KBM-7 (cell line): Measurements from ENCODE around the gene CD9.

Experiments
- DNase-seq: peaks from one replicate; pipeline ENCODE4 v3.0.0-alpha.2; 2015
- in situ Hi-C: fragments of 300-500 bp; cut with MboI; formaldehyde crosslinking; loops from 2 replicates; pipeline ENCODE4 v1.14.3; 2020; ENCODE audit warnings: low sequenced_read_pairs, low pct_unique_long_range_greater_than_20kb, mixed read lengths

CD9 gene

DNA sequence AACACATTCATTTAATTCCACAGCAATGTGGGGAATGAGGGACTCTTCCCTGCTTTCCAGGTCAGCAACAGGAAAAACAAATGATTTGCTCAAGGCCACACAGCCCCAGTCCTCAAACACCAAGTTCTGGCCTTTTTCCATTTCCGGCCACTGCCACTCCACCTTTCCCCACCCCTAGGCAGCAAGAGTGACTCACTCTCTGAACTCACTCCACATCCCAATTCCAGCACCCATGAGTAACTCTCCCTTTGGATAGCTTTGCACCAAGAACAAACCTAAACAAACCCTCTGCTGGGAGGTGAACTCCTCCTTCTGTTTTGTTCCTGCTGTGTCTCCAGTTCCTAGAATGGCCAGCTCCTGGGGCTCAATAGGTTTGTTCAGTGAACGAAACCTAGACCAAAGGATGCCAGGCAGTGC, 79.9 kb downstream of the CD9 start:
- DNase-seq = no peak
- in situ Hi-C loops = loop anchor here (10.0 kb wide), 1 partner anchor 215 kb away; no protein-coding TSS in a partner anchor

DNA sequence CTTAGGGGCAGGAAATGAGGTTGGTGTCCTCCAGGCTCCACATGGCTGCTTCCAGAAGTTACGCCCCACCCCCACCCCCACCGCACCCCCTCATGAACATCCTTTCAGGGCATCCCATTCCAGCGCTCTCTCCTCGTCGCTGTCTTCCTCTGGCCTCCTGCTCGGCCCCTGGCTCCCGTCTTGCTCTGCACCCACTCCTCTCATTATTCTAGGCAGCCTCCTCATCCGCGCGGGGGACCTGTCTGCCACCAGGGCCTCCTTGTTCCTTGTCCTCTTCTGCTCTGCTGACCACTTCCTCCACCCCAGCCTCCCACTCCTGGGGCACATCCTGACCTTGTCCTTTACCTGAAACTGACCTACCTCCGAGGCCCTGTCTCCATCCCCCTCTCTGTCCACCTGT, 80.5 kb downstream of the CD9 start:
- no peak for DNase-seq
- in situ Hi-C loops = loop anchor here (10.0 kb wide), 1 partner anchor 216 kb away; no protein-coding TSS in a partner anchor

DNA sequence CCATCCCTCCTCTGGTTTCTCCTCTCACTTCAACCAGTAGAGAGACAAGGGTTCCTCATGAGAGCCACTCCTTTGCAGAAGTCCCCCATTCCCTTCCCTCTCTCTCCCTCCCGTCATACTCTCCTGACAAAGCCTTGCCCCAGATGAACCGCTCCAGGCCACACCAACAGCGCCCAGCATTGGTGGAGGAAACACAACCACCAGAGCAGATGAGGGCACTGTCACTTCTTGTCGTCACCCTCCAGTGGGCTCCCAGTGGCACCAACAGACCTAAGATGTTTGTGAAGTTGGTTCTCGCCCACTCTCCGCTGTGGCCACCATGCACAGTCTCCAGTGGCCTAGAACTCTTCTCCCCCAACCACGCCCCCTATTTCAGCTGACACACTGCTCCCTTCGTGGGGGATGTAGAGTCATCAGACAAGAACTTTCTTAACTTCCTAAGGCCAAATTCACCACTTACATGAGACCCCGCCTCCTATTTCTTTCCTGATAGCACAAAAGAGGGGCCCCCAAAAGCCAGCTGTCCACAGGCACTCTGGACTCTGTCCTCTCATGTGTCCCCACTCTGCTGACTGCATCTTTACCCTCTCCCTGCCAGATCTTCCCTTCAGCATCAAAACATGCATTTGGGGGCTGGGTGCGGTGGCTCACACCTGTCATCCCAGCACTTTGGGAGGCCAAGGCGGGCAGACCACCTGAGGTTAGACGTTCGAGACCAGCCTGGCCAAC, 81.0 kb downstream of the CD9 start:
- no peak for DNase-seq
- in situ Hi-C loops = loop anchor here (10.0 kb wide), 1 partner anchor 216 kb away; no protein-coding TSS in a partner anchor

DNA sequence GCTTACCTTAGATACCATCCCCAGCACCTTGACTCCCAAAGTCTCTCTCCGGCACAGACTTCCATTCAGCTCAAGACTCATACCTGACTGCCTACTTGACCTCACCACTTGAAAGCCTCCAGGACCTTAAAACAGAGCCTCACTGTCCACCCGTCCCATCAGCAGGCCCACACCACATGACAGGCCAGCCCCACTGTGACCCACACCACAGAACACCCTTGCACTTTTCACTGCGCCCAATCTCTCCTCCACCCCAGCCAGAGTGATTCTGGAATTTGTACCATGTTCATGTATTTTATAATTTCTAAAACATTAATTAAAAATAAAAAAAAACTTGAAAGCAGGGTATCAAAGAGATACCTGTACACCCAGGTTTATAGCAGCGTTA, 82.2 kb downstream of the CD9 start:
- no peak for DNase-seq

DNA sequence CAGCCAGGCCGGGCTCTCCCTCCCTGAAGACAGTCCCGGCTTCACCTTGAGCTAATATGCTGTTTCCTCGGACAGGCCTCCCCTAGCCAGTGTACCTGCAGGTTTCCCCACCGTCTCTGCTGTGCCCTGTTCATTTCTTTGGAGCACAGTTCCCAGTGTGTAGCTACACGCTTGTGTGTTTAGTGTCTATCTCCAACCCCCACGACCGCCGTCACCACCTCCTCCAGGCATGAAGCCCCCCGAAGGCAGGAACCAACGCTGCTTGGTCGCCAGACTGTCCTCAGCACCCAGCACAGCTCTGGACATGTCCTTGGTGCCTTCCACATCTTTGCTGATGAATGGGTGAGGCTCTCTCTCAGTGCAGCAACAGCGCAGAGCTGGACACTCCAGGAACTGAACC, 84.1 kb downstream of the CD9 start:
- in situ Hi-C loops = loop anchor here (10.0 kb wide), 1 partner anchor 219 kb away; no protein-coding TSS in a partner anchor
- DNase-seq = no peak

More for the DNA sequence above, 82.2 kb downstream of the CD9 start:
- in situ Hi-C loops = loop anchor here (10.0 kb wide), 1 partner anchor 218 kb away; no protein-coding TSS in a partner anchor

DNA sequence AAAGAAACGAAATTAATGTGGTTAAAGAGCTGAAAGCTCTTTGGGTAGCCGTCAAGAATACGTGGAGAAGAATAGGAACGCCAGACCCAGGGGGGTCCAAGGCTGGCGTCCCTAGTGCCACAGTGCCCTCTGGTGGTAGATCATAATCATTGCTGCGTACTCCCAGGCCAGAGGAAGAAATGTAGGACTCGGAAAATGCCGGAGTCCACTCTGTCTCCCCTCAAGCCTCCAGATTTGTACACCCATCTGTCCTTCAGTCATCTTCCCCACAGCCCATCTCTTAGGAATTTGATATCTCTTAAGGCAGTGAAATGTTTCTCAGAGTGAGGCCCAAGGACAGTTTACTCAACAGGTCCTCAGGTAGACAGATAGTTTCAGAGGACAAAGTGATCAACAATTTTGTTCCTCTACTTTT, 84.9 kb downstream of the CD9 start:
- in situ Hi-C loops = loop anchor here (10.0 kb wide), 1 partner anchor 220 kb away; no protein-coding TSS in a partner anchor
- DNase-seq = peak; percentile 79

DNA sequence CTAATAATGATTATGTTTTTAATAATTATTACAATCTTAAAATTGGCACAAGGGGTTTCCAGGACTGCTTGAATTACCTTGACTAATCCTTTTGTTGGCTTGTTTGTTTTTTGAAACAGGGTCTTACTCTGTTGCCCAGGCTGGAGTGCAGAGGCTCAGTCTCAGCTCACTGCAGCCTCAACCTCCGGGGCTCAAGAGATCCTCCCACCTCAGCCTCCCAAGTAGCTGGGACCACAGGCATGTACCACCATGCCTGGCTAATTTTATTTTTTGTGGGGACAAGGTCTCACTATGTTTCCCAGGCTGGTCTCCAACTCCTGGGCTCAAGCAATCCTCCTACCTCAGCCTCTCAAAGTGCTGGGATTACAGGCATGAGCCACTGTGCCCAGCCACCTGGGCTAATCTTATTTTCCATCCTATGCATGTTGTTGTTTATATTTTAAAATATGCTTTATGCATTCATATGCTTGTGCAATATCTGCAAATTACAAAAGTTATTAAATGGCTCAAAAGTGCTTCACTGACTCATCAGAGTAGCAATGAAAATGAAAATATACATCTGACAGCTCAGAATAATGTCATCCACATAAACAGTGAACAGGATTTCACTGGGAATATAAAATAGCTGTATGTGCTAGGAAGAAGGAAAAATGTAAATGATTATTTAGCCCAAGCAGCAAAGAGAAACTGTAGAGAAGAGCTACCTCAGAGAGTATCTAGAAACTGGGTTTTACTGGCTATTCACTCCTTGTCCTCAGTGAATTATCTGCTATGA, 85.5 kb downstream of the CD9 start:
- DNase-seq = no peak
- in situ Hi-C loops = loop anchor here (10.0 kb wide), 1 partner anchor 221 kb away; no protein-coding TSS in a partner anchor
